Activated T-cell treated with anti-CD3 and anti-CD28 coated beads for 1 hour (primary cell): ENCODE results near the gene GDF10.
A peak's percentile ranks its signal among the peaks of the same experiment; 100 is the strongest.

Experiments used
- DNase-seq: peaks from one replicate; pipeline ENCODE4 v3.0.0-alpha.2; 2020; ENCODE audit warnings: low read depth

The GDF10 gene

DNA sequence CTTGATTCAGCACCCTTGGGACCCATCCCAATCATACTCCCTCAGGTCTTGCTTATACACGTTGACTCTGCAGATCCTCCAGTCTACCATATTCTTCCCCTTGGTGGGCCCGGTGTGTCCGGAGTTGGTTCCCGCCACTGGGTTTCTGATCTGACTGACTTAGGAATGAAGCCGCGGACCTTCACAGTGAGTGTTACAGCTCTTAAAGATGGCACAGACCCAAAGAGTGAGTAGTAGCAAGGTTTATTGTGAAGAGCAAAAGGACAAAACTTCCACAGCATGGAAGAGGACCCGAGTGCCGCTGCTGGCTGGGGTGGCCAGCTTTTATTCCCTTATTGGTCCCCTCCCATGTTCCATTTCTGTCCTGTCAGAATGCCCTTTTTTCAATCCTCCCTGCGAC is 5.9 kb upstream of the GDF10 start:
- DNase-seq = no peak

- no peak for DNase-seq
These were observed 5.5 kb upstream of the GDF10 start for GRCh38 chr10:47294501-47294900.

- no peak for DNase-seq
These were observed 4.6 kb upstream of the GDF10 start for GRCh38 chr10:47295411-47295810.

- DNase-seq = no peak
These were observed 3.7 kb upstream of the GDF10 start for GRCh38 chr10:47296156-47296894.

DNA sequence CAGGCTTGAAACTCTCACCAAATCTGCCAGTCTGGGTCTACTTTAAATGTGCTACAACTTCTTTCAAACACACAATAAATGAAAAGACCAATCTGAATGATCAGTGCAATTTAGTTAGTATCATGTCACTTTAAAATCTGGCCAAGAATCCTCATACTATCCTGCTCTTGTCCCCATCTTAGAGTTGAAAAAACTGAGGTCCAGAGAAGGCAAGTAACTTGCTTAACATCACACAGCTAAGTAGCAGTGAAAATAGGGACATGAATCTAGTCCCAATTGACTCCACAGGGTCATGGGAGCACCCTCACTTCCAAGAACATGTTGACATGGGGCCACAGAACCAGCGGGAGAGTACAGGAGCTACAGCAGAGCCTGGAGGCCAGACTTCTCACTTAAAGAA is 3.1 kb upstream of the GDF10 start:
- DNase-seq = no peak

GRCh38 chr10:47297866-47298540 is 2.0 kb upstream of the GDF10 start:
- no peak for DNase-seq

DNA sequence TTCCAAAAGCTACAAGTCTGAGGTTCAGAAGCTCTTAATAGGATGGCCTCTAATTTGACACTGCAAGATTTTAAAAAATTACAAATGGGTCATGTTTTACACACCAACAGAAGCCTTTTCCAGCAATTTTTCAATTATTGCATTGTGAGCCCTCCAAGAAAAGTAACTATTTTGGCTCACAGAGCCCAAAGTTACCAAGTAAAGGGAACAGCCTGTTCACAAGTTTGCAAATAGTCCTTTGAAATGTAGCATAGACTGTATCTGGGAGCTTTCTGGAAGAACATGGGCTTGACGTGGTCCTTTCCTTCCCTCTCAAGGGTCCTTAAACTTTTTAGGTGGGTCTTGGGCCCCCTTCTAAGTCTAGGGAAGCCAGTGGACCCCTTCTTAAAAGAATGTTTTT is 1.3 kb upstream of the GDF10 start:
- DNase-seq = no peak

DNA sequence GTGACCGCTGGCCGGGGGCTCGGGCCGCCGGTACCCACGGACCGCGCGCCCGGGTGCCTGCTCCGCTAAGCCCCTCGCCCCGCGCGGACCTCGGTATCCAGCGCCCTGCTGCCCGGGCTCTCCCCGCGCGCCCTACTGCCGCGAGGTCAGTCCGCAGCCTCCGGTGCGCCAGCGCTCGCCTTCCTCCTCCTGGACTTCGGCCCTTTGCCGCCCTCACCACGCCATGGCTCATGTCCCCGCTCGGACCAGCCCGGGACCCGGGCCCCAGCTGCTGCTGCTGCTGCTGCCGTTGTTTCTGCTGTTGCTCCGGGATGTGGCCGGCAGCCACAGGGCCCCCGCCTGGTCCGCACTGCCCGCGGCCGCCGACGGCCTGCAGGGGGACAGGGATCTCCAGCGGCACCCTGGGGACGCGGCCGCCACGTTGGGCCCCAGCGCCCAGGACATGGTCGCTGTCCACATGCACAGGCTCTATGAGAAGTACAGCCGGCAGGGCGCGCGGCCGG is 483 bp downstream of the GDF10 start:
- DNase-seq = no peak

DNA sequence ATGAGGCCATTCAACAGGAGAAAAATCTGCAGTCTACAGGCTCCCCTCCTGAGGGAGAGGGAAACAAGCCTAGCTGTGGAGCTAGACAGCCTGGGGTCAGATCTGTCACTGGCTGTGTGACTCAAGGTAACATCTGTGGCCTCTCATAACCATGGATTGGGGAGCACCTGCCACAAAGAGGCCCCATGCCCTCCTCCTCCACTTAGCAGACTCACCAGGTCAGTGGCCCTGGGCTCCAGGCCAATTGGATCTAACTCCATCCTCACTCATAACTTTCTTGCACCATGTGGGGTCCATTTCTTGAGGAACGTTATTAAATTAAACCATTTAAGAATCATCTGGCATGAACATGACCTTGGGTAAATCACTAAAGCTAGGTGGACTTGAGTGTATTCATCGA is 1.8 kb downstream of the GDF10 start:
- no peak for DNase-seq

GRCh38 chr10:47303105-47303504 is 3.1 kb downstream of the GDF10 start:
- DNase-seq = no peak

DNA sequence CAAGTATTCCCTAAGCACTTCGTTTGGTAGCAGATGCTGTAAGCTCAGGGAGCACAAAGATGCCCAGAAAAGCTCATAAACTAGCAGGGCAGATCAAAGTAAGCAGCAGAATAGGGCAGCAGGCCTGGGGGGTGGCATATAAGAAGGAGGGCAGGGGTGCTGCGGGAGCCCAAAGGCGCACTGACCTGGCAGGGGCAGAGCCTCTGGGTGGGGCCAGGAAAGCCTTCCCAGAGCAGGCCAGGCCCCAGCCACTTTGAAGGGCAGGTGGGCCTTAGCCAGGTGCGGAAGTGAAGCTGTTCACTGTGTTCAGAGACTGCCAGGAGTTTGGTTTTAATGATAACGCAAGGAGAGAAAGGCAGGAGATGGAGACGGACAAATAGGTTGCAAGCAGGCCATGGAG is 3.9 kb downstream of the GDF10 start:
- no peak for DNase-seq

- no peak for DNase-seq
These were observed 5.6 kb downstream of the GDF10 start for GRCh38 chr10:47305566-47305965.

- no peak for DNase-seq
These were observed 6.6 kb downstream of the GDF10 start for GRCh38 chr10:47306387-47307210.

DNA sequence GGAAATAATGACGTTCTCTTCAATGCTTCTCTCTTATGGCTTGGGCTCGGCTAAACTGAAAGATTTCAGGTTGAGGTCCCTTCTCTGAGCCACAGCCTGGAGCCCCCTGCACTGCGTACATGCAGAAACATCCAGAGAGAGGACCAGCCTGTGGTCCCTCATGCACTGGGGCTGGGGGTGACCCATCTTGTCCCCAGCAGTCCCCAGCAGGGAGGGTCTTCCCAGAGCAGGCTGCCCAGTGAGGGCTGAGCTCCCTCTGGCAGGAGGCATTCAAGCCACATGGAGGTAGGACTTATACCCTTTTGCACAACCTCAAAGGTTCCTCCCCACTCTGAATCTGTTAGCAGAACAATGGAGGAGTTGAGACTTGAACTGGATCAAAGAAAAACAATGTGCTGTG is 7.4 kb downstream of the GDF10 start:
- DNase-seq = no peak

DNA sequence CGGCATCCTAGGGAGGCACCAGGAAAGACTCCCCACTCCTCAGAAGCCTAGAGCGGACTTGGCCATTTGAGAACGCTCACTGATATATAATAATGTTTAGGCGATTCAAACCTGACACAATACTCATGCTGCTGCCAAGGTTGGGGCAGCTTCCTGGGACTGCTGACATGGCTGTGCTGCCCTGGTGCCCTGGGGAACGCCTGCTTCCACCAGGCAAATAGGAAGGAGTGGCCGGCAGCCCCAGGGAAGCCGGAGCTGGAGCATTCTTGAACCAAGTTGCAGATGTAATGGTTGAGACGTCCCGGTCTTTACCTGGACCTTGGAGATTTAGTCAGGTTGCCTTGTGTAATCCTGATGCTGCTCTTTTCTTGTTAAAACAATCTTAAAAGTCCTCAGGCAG is 8.8 kb downstream of the GDF10 start:
- DNase-seq = no peak

DNA sequence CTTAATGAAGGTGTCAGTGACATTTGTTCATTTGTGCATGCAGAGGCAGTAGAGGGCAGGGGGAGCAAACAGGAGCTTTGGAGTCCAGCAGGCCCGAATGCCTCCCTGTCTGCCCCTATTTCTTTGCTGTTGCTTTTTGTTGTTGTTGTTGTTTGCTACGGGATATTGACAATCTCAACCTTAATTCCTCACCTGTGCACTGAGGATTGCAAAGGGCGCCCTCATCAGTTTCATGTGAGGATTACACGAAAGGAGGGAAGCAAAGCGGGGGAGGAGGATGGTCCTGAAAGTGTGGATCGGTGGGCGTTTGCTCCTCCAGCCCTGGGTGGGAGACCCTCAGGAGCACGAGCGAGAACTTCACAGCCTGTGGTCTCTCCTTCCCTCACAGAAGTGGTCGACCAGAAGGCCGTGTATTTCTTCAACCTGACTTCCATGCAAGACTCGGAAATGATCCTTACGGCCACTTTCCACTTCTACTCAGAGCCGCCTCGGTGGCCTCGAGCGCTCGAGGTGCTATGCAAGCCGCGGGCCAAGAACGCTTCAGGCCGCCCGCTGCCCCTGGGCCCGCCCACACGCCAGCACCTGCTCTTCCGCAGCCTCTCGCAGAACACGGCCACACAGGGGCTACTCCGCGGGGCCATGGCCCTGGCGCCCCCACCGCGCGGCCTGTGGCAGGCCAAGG is 9.6 kb downstream of the GDF10 start:
- no peak for DNase-seq

GRCh38 chr10:47310090-47310505 is 10.1 kb downstream of the GDF10 start:
- no peak for DNase-seq

GRCh38 chr10:47311193-47311931 is 11.4 kb downstream of the GDF10 start:
- peak; percentile 43 for DNase-seq

DNA sequence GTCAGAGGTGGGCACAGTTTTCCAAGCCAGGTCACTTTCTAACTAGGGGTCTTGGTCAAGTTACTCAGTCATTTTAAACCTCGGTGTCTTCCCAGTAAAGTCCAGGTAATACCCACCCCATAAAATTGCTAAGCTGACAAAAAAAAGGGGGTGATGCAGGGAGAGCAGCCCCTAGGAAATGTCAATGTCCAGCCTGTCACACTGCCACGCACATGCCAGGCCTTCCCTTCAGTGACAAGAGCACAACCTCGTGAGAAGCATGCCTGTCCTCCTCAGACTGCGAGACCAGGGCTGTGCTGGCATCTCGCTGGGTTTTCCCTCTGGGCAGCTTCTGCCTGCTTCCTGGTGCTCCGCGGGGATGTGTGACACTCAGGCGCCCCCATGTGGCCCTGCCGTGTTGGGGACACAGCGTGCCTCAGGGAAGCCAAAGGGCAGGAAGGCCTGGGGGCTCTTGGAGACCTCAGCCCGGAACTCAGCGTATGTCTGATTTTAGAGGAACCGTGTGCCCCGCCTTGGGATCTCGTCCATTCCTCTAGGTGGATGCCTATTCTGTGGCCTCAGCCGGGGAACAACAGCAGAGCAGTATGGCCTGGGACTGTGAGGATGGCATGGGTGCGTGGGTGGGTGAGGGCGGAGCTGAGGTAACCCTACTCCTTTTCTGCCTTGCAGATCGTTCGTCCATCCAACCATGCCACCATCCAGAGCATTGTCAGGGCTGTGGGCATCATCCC is 12.1 kb downstream of the GDF10 start:
- DNase-seq = peak; percentile 76

DNA sequence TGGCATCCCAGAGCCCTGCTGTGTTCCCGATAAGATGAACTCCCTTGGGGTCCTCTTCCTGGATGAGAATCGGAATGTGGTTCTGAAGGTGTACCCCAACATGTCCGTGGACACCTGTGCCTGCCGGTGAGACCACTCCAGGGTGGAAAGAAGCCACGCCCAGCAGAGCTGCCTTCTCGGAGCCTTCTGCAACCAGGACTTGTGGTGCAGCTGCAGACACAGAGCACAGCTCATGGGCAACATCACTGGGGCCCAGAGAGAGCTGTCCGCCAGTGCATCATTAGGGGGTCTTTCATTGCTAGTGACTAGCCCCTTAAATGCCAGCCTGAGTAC is 12.6 kb downstream of the GDF10 start:
- DNase-seq = no peak

DNA sequence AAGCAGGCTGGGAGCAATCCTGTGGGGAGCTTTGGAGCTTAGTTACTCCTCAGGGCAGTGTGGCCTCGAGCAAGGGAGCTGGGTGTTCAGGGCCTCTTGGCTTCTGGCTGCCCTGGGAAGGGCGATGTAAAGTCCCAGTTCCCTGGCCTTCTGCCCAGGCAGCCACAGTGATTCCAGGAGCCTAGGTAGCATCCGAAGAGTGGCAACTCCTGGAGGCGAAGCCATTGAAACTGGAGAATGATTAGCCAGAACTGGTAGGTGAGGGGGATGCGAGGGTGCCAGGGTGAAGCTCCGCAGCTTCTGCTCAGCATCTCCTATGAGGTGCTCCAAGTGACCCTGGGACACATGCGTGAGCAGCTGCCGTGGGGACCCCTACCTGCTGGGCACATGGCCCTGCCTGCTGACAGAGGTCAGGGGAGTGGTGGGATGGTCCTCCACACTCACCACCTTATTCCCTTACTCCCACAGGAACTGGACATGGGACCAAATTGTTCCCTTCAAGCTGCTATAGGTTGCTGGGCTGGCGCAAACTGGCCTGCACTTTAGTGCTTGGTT is 14.5 kb downstream of the GDF10 start:
- DNase-seq = no peak
